Neuronal stem cell (in vitro differentiated cells): Measurements from ENCODE around the gene PPP6R3.

ENCODE experiments used
- DNase-seq: peaks from one replicate; pipeline ENCODE4 v3.0.0-alpha.2; 2013; ENCODE audit warnings: low spot score
- H2AFZ ChIP-seq: one replicate; pipeline ENCODE4 v1.6.1; 2013; ENCODE audit warnings: mild to moderate bottlenecking, low read length, inconsistent platforms
- H2AK5ac ChIP-seq: 2 replicates; pipeline ENCODE4 v1.6.1; 2013; ENCODE audit warnings: low read depth, mild to moderate bottlenecking, inconsistent platforms, low read length, moderate library complexity, mixed read lengths
- H2BK120ac ChIP-seq: 2 replicates; pipeline ENCODE4 v1.6.1; 2013; ENCODE audit warnings: low read depth, mild to moderate bottlenecking, inconsistent platforms, low read length, moderate library complexity, mixed read lengths
- H2BK12ac ChIP-seq: one replicate; pipeline ENCODE4 v1.6.1; 2013; ENCODE audit warnings: low read length, inconsistent platforms
- H2BK15ac ChIP-seq: 2 replicates; pipeline ENCODE4 v1.6.1; 2013; ENCODE audit warnings: mild to moderate bottlenecking, low read length, inconsistent platforms, mixed read lengths
- H2BK5ac ChIP-seq: one replicate; pipeline ENCODE4 v1.6.1; 2013; ENCODE audit warnings: inconsistent platforms, mild to moderate bottlenecking, low read length, moderate library complexity
- H3K14ac ChIP-seq: one replicate; pipeline ENCODE4 v1.6.1; 2013; ENCODE audit warnings: low read length, inconsistent platforms
- H3K18ac ChIP-seq: 2 replicates; pipeline ENCODE4 v1.6.1; 2013; ENCODE audit warnings: low read length, inconsistent platforms
- H3K23ac ChIP-seq: 2 replicates; pipeline ENCODE4 v1.6.1; 2013; ENCODE audit warnings: low read depth, mild to moderate bottlenecking, mixed read lengths, low read length, inconsistent platforms; ENCODE audit not compliant: poor library complexity
- H3K27ac ChIP-seq: replicated peaks from 3 replicates; pipeline ENCODE4 v1.5.1; 2013; ENCODE audit warnings: low read length, inconsistent platforms
- H3K27me3 ChIP-seq, 3 experiments: 2 replicates each; pipeline ENCODE4 v1.6.1; 2013; ENCODE audit warnings: low read length in 3 of 3, mild to moderate bottlenecking in 2 of 3, inconsistent platforms in 1 of 3, low read depth in 1 of 3, mixed read lengths in 1 of 3, moderate library complexity in 1 of 3; ENCODE audit not compliant: control insufficient read depth in 3 of 3, insufficient read depth in 3 of 3
- H3K36me3 ChIP-seq, 2 donors: replicated peaks in 1 of 2; 2 replicates each; pipeline ENCODE4 v1.6.1; 2013; ENCODE audit warnings: low read length in 2 of 2; ENCODE audit not compliant: control insufficient read depth in 2 of 2, insufficient read depth in 2 of 2
- H3K4ac ChIP-seq: 2 replicates; pipeline ENCODE4 v1.6.1; 2013; ENCODE audit warnings: inconsistent platforms, mild to moderate bottlenecking, low read length, moderate library complexity
- H3K4me1 ChIP-seq, 2 donors: 1 replicate in 1 of 2; 2 replicates in 1 of 2; pipeline ENCODE4 v1.6.1; 2013; ENCODE audit warnings: low read length in 2 of 2, low read depth in 1 of 2; ENCODE audit not compliant: control insufficient read depth in 2 of 2, insufficient read depth in 1 of 2
- H3K4me2 ChIP-seq: one replicate; pipeline ENCODE4 v1.6.1; 2013; ENCODE audit warnings: mild to moderate bottlenecking, low read length, inconsistent platforms; ENCODE audit not compliant: insufficient read depth, poor library complexity, severe bottlenecking
- H3K4me3 ChIP-seq, 2 donors: 2 replicates each; pipeline ENCODE4 v1.5.1; 2013; ENCODE audit warnings: low read length in 2 of 2, mild to moderate bottlenecking in 2 of 2, inconsistent platforms in 1 of 2, moderate library complexity in 1 of 2
- H3K79me1 ChIP-seq: one replicate; pipeline ENCODE4 v1.6.1; 2013; ENCODE audit warnings: low read depth, mild to moderate bottlenecking, inconsistent platforms, low read length, moderate library complexity
- H3K9ac ChIP-seq: one replicate; pipeline ENCODE4 v1.6.1; 2013; ENCODE audit warnings: mild to moderate bottlenecking, low read depth, low read length, inconsistent platforms; ENCODE audit not compliant: poor library complexity
- H3K9me3 ChIP-seq, 2 donors: replicated peaks in 1 of 2; 2 replicates each; pipeline versions ENCODE3 to v1.6.1; 2013; ENCODE audit warnings: low read length in 2 of 2, mild to moderate bottlenecking in 2 of 2, inconsistent platforms in 1 of 2, low read depth in 1 of 2, mixed read lengths in 1 of 2, moderate library complexity in 1 of 2; ENCODE audit not compliant: control insufficient read depth in 2 of 2, insufficient read depth in 1 of 2
- H4K8ac ChIP-seq: one replicate; pipeline ENCODE4 v1.6.1; 2013; ENCODE audit warnings: low read depth, mild to moderate bottlenecking, inconsistent platforms, low read length, moderate library complexity
- H4K91ac ChIP-seq: one replicate; pipeline ENCODE4 v1.6.1; 2013; ENCODE audit warnings: low read length, low read depth, mild to moderate bottlenecking, inconsistent platforms; ENCODE audit not compliant: poor library complexity
- WGBS, 2 donors: extraction: QIAGEN DNeasy Blood & Tissue Kit; methylation state at CpG; one replicate each; pipeline ENCODE4 v1.1.7; 2013; ENCODE audit warnings: missing lambda C conversion rate in 2 of 2, mixed read lengths in 1 of 2; ENCODE audit not compliant: insufficient read length in 2 of 2, insufficient replicate concordance in 1 of 2; ENCODE audit errors: extremely low coverage in 2 of 2; 5-methylcytosine and 5-hydroxymethylcytosine counted together

Gene PPP6R3

DNA sequence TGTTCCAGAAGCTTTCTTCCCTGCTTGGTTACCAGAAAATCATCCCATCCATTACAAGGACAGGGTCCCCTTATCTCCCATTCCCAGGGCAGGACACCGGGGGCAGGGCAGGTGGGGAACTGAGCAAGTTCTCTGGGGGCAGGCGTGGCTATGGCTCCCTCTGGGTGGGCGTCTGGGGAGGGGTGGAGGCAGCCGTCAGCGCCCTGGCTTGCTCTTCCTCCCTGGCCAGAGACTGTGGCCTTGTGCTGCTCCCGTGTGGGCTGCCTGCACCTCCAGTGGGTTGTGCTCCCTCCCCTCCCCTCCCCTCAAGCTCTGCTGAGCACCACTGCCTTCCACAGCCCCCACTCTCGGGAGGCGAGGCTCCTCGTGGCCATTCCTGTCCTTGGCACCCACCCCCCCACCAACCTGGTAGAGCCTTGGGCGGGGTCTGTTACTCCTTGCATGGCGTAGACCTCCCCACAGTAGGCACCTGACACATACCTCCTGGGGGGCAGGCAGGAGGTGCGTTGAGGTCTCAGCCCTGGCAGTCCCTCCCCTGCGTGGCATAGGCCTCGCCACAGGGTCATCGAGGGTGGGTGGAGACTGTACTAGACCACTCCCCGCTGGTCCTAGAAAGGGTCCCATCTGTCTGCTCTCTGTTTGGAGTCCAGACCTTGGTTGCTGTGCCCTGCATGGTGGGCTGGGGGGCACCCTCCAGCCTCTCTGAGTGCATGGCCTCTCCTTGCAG is 24.2 kb upstream of the PPP6R3 start:
- H3K4me3 ChIP-seq, result no peak overlapping the region
- DNase-seq, result no peak
- peaks cover 24 to 83% of the 10 kb centered on the region in 2 donors for H3K36me3 ChIP-seq
- no peak overlapping the region for H3K23ac ChIP-seq
- H3K14ac ChIP-seq, result no peak overlapping the region
- peak overlapping the region; percentile 32 for H4K91ac ChIP-seq
- H4K8ac ChIP-seq, result no peak overlapping the region
- no peak overlapping the region for H2BK15ac ChIP-seq
- no peak overlapping the region for H2BK120ac ChIP-seq
- no peaks in the 10 kb centered on the region for H3K27me3 ChIP-seq
- H2BK5ac ChIP-seq, result no peak overlapping the region
- no peak overlapping the region for H3K4ac ChIP-seq
- no CpG with 5 or more reads among the region's 16 CpGs for WGBS, 2 donors
- H3K9ac ChIP-seq, result peak overlapping the region; percentile 24
- H3K4me1 ChIP-seq, result peaks cover 2 to 11% of the 10 kb centered on the region in 2 donors
- H3K9me3 ChIP-seq, result no peaks in the 10 kb centered on the region
- no peak overlapping the region for H3K27ac ChIP-seq
- H3K4me2 ChIP-seq, result no peak overlapping the region
- no peak overlapping the region for H2AK5ac ChIP-seq
- peaks cover 4% of the 10 kb centered on the region for H3K79me1 ChIP-seq
- H2BK12ac ChIP-seq, result no peak overlapping the region
- H3K18ac ChIP-seq, result no peak overlapping the region
- no peak overlapping the region for H2AFZ ChIP-seq

DNA sequence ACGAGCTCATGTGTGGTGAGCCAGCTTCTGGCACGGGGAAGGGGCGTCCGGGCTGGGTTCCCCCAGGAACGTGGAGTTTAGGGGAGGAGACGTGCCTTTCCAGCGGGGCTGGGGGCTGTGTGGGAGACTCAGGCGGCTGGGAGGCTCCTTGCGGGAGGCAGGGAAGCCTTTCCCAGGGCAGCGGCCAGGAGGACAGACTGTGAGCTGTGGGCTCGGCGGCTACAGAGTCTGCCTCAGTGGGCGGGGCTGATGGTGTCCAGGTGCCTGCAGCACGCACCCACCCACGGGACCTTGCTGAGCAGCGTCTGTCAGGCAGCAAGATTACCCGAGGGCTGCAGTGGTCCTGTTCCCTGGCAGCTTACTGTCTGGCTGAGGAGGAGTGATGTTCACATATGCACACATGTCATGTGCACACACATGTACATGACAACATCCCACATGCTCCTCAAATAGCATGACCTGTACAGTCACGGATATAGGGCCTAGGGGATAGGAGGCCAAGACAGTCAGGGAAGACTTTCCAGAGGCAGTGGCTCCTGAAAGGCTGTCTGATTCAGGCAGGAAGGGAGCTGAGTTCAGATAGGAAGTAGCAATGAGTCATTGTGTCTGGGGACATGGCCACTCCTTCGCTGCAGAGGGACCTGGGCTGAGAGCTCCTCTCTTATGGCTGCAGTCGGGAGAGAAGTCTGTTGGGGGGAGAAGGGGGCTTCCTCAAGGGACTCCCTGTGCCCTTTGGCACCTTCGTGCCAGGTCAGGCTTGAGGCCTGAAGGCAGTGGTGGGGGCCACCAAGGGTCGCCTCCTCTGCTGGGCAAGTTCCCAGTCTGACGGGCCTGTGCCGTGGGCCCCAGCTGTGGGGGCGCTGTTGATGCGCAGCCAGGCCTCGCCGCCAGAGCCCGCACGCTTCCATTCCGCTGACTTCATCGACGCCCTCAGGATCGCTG is 23.3 kb upstream of the PPP6R3 start:
- Histone ChIP-seq H3K4ac (no peak overlapping the region), H3K4me1 (peaks cover 6 to 12% of the 10 kb centered on the region in 2 donors), H3K79me1 (no peaks in the 10 kb centered on the region), H3K4me3 (no peak overlapping the region), H2BK15ac (no peak overlapping the region), H3K14ac (no peak overlapping the region), H3K9ac (peak overlapping the region; percentile 24), H3K18ac (no peak overlapping the region), H2BK5ac (no peak overlapping the region), H2AFZ (no peak overlapping the region), H3K9me3 (no peaks in the 10 kb centered on the region), H2BK12ac (no peak overlapping the region), H2BK120ac (no peak overlapping the region), H3K4me2 (no peak overlapping the region), H3K23ac (no peak overlapping the region), H2AK5ac (no peak overlapping the region), H3K36me3 (peaks cover 19 to 84% of the 10 kb centered on the region in 2 donors), H3K27ac (no peak overlapping the region), H4K8ac (no peak overlapping the region), H3K27me3 (no peaks in the 10 kb centered on the region), H4K91ac (no peak overlapping the region)
- no peak for DNase-seq
- no CpG with 5 or more reads among the region's 34 CpGs for WGBS, 2 donors

DNA sequence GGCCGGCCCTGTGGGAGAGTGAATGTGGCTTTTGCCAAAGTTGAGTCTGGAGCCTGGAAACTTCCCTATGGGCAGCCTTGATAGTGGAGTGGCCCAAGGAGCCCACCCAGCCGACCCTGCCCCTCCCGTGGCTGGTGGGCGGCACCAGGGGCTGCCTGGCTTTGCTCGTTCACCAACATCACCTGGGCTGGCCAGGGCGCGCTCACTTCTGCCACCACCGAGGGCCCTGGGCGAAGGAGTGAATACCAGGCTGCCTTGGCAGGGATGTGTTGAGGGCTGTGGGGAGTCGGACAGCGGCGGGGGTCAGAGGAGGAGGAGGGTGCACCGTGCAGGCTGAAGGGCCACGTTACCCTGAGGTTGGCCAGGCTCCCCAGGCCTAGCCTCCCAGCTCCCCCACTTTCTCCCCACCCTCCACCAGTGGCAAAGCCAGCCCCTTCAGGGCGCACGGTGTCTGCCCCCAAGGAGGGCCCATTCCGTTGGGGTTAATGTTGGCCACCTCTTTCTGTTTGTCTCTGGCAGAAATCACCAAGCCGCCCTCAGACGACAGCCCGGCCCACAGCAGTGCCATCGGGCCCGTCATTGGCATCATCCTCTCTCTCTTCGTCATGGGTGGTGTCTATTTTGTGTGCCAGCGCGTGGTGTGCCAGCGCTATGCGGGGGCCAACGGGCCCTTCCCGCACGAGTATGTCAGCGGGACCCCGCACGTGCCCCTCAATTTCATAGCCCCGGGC is 22.5 kb upstream of the PPP6R3 start:
- DNase-seq, result no peak
- H3K14ac ChIP-seq, result peak overlapping the region; percentile 77
- H2AK5ac ChIP-seq, result no peak overlapping the region
- H3K79me1 ChIP-seq, result no peaks in the 10 kb centered on the region
- H3K4me1 ChIP-seq, result peaks cover 6 to 15% of the 10 kb centered on the region in 2 donors
- no peak overlapping the region for H3K9ac ChIP-seq
- H3K23ac ChIP-seq, result peak overlapping the region; percentile 32
- no peak overlapping the region for H2BK12ac ChIP-seq
- H2BK120ac ChIP-seq, result no peak overlapping the region
- no peak overlapping the region for H2BK5ac ChIP-seq
- no peak overlapping the region for H3K4ac ChIP-seq
- no peak overlapping the region for H4K91ac ChIP-seq
- H3K27ac ChIP-seq, result no peak overlapping the region
- no peak overlapping the region for H3K4me2 ChIP-seq
- H4K8ac ChIP-seq, result no peak overlapping the region
- H3K27me3 ChIP-seq, result no peaks in the 10 kb centered on the region
- H2AFZ ChIP-seq, result no peak overlapping the region
- WGBS, 2 donors, result no CpG with 5 or more reads among the region's 34 CpGs
- H3K36me3 ChIP-seq, result peaks cover 19 to 84% of the 10 kb centered on the region in 2 donors
- H3K18ac ChIP-seq, result no peak overlapping the region
- no peak overlapping the region for H3K4me3 ChIP-seq
- H3K9me3 ChIP-seq, result no peaks in the 10 kb centered on the region
- no peak overlapping the region for H2BK15ac ChIP-seq
